HG03045 (cell line): ENCODE data around the gene AZU1.
"Not testable (repeated sequence)": the region's sequence is repeated elsewhere in the genome, so short reads cannot be mapped to it uniquely, and the experiment has no call there.

Experiments
- ATAC-seq: cut with Tn5 transposase; IDR thresholded peaks from one replicate; pipeline ENCODE4 v1.9.1; 2021; ENCODE audit warnings: mild to moderate bottlenecking, moderate library complexity; ENCODE audit not compliant: unreplicated experiment

Gene AZU1

GRCh38 chr19:807627-808422, 19.8 kb upstream of the AZU1 start:
- no peak for ATAC-seq

- no peak for ATAC-seq
Measured at GRCh38 chr19:808423-808775, 19.2 kb upstream of the AZU1 start.

GRCh38 chr19:810077-810855, 17.4 kb upstream of the AZU1 start:
- ATAC-seq, result no peak

GRCh38 chr19:810883-811489, 16.7 kb upstream of the AZU1 start:
- ATAC-seq, result no peak

- ATAC-seq, result no peak
Measured at GRCh38 chr19:811506-812048, 16.1 kb upstream of the AZU1 start.

- no peak for ATAC-seq
Measured at GRCh38 chr19:812049-812746, 15.4 kb upstream of the AZU1 start.

GRCh38 chr19:812747-813218, 14.9 kb upstream of the AZU1 start:
- ATAC-seq, result no peak

- no peak for ATAC-seq
Measured at GRCh38 chr19:813219-814151, 14.2 kb upstream of the AZU1 start.

- no peak for ATAC-seq
Measured at GRCh38 chr19:814152-815078, 13.2 kb upstream of the AZU1 start.

GRCh38 chr19:815079-815774, 12.4 kb upstream of the AZU1 start:
- no peak for ATAC-seq

GRCh38 chr19:815775-816499, 11.7 kb upstream of the AZU1 start:
- no peak for ATAC-seq

GRCh38 chr19:816500-816857, 11.2 kb upstream of the AZU1 start:
- no peak for ATAC-seq

GRCh38 chr19:820212-820611, 7.4 kb upstream of the AZU1 start:
- not testable (repeated sequence) for ATAC-seq

GRCh38 chr19:821231-821824, 6.3 kb upstream of the AZU1 start:
- no peak for ATAC-seq

GRCh38 chr19:821825-822503, 5.7 kb upstream of the AZU1 start, which contains the start of gene PLPPR3:
Gene PLPPR3, minus strand, starts transcription at chr19:821955. Its CDS starts 396 bp downstream, at chr19:821559.
- no peak for ATAC-seq

GRCh38 chr19:823565-824121, 4.0 kb upstream of the AZU1 start:
- ATAC-seq, result no peak
